HepG2 (cell line): ENCODE data around the gene CYP2W1. TPM values are rescaled to one million over a fixed set of nuclear protein-coding genes. Genes with fewer than 3 reads are reported as not detected.

Experiments used
- BCL6 ChIP-seq: IDR thresholded peaks from 2 replicates; pipeline ENCODE4 v1.6.1; 2016; ENCODE audit warnings: missing genetic modification reagents, missing compliant biosample characterization
- CEBPG ChIP-seq: IDR thresholded peaks from 2 replicates; pipeline ENCODE4 v1.6.1; 2016
- EEA1 ChIP-seq: sonication (generic); formaldehyde crosslinking; IDR thresholded peaks from 2 replicates; pipeline ENCODE4 v1.5.1; 2020; ENCODE audit warnings: mild to moderate bottlenecking, missing genetic modification reagents, borderline replicate concordance
- STAG1 ChIP-seq: sonication (generic); formaldehyde crosslinking; IDR thresholded peaks from 2 replicates; pipeline ENCODE4 v1.4.0; 2020; ENCODE audit warnings: missing genetic modification reagents
- ZNF230 ChIP-seq: sonication (generic); formaldehyde crosslinking; IDR thresholded peaks from 2 replicates; pipeline ENCODE4 v1.4.0; 2020; ENCODE audit warnings: mild to moderate bottlenecking, missing genetic modification reagents
- ZNF605 ChIP-seq: sonication (generic); formaldehyde crosslinking; IDR thresholded peaks from 2 replicates; pipeline ENCODE4 v1.8.0; 2022; ENCODE audit warnings: mild to moderate bottlenecking, missing genetic modification reagents
- polyA plus RNA-seq, 8 experiments: library from polyadenylated mRNA; depleted of rRNA in 3 of 8; stranded (reverse) in 7 of 8; unstranded in 1 of 8; fragments of >200 nt; fragmentation: Illumina TruSeq in 4 of 8; extraction: Trizol in 4 of 8; gene quantifications; 2 replicates each; pipeline versions ENCODE4 v1.2.1 to v1.2.3, GENCODE V29; 2011 to 2016; ENCODE audit warnings: low read depth in 4 of 8, missing spikeins in 1 of 8, mixed read lengths in 1 of 8; ENCODE audit not compliant: insufficient read depth in 1 of 8
- total RNA-seq, 5 experiments: library from RNA; depleted of rRNA; stranded (reverse); fragments of >200 nt; fragmentation: Illumina TruSeq; extraction: Trizol; gene quantifications; 2 replicates each; pipeline ENCODE4 v1.2.3, GENCODE V29; 2016; ENCODE audit warnings: low read depth in 1 of 5
- TF ChIP-seq, protein P1 (sequence below): sonication (generic); formaldehyde crosslinking; conservative IDR thresholded peaks from 2 replicates; pipeline ENCODE4 v1.8.1; 2023; ENCODE audit warnings: missing genetic modification reagents
- TF ChIP-seq, protein P2 (sequence below): IDR thresholded peaks from 2 replicates; pipeline ENCODE4 v1.6.1; 2016; ENCODE audit warnings: missing compliant biosample characterization, missing genetic modification reagents, borderline replicate concordance
- TF ChIP-seq, protein P3 (sequence below): sonication (generic); formaldehyde crosslinking; IDR thresholded peaks from 2 replicates; pipeline ENCODE4 v1.4.0; 2020; ENCODE audit warnings: missing genetic modification reagents, borderline replicate concordance
- TF ChIP-seq, protein P4 (sequence below): sonication (generic); formaldehyde crosslinking; IDR thresholded peaks from 2 replicates; pipeline ENCODE4 v1.5.0; 2020; ENCODE audit warnings: missing genetic modification reagents
- TF ChIP-seq, protein P5 (sequence below): conservative IDR thresholded peaks from 2 replicates; pipeline ENCODE4 v1.6.1; 2018; ENCODE audit warnings: missing genetic modification reagents
- TF ChIP-seq, protein P6 (sequence below): sonication (generic); formaldehyde crosslinking; IDR thresholded peaks from 2 replicates; pipeline ENCODE4 v1.4.0; 2020; ENCODE audit warnings: low read depth, mild to moderate bottlenecking, missing genetic modification reagents
- TF ChIP-seq, protein P7 (sequence below): sonication (generic); formaldehyde crosslinking; IDR thresholded peaks from 2 replicates; pipeline ENCODE4 v1.9.0; 2021; ENCODE audit warnings: missing genetic modification reagents, borderline replicate concordance
- TF ChIP-seq, protein P8 (sequence below): sonication (generic); formaldehyde crosslinking; IDR thresholded peaks from 2 replicates; pipeline ENCODE4 v1.8.1; 2023; ENCODE audit warnings: missing genetic modification reagents, mild to moderate bottlenecking, borderline replicate concordance

Gene CYP2W1
- total and polyA plus RNA-seq, 2 of the 13 experiments (the other 11 are each of a cell fraction or from before 2014, with no cell fraction given), result 19.5 to 31.7 TPM

DNA sequence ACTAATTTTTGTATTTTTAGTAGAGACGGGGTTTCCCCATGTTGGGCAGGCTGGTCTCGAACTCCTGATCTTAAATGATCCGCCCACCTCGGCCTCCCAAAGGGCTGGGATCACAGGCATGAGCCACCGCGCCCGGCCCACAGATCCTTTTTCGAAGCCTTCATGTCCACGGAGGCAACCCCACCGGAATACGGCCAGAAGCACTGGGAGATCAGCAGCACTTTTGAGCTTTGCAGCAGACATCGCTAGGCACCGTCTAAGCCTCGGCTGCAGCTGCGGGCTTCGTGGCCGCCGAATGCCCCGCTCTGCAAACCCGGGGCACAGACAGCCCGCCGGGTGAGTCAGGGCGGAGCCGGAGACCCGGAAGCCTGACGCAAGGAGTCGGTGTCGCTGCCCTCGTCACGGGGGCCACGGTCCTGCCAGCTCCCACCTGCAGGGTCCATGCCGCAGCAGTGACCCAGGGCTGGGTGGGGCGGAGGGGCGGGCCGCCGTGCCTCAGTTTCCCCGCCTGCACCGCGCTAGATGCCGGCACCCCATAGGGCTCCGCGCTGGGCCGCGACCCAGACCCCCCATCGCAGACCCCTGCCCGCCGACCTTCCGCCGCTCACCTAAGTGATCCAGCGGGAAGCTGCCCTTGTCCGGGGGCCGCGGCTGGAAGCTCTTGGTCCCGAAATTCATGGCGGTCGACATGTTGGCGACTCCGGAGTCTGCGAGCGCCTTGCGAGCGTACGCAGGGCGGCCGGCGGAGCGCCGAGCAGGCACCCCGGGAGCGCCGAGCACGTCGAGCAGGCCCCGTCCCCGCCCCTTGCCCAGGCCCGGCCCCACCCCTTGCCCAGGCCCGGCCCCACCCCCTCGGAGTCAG lies 7.9 kb upstream of the CYP2W1 start, which contains the start of gene COX19 (continued):
- peak; percentile 42; the same call in 1 of the 2 replicates for TF ChIP-seq ZNF605
- TF ChIP-seq, protein P1, sequence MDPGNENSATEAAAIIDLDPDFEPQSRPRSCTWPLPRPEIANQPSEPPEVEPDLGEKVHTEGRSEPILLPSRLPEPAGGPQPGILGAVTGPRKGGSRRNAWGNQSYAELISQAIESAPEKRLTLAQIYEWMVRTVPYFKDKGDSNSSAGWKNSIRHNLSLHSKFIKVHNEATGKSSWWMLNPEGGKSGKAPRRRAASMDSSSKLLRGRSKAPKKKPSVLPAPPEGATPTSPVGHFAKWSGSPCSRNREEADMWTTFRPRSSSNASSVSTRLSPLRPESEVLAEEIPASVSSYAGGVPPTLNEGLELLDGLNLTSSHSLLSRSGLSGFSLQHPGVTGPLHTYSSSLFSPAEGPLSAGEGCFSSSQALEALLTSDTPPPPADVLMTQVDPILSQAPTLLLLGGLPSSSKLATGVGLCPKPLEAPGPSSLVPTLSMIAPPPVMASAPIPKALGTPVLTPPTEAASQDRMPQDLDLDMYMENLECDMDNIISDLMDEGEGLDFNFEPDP, result 0 out of 2 replicates have a peak, but pooled peaks have one; percentile 94
- TF ChIP-seq CEBPG, result peak; percentile 54
- TF ChIP-seq ZNF230, result peak; percentile 79; the same call in 1 of the 2 replicates
- TF ChIP-seq, protein P2, sequence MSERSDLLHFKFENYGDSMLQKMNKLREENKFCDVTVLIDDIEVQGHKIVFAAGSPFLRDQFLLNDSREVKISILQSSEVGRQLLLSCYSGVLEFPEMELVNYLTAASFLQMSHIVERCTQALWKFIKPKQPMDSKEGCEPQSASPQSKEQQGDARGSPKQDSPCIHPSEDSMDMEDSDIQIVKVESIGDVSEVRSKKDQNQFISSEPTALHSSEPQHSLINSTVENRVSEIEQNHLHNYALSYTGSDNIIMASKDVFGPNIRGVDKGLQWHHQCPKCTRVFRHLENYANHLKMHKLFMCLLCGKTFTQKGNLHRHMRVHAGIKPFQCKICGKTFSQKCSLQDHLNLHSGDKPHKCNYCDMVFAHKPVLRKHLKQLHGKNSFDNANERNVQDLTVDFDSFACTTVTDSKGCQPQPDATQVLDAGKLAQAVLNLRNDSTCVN (CRISPR knock-in tag), result 0 out of 2 replicates have a peak, but pooled peaks have one; percentile 13
- TF ChIP-seq, protein P3, sequence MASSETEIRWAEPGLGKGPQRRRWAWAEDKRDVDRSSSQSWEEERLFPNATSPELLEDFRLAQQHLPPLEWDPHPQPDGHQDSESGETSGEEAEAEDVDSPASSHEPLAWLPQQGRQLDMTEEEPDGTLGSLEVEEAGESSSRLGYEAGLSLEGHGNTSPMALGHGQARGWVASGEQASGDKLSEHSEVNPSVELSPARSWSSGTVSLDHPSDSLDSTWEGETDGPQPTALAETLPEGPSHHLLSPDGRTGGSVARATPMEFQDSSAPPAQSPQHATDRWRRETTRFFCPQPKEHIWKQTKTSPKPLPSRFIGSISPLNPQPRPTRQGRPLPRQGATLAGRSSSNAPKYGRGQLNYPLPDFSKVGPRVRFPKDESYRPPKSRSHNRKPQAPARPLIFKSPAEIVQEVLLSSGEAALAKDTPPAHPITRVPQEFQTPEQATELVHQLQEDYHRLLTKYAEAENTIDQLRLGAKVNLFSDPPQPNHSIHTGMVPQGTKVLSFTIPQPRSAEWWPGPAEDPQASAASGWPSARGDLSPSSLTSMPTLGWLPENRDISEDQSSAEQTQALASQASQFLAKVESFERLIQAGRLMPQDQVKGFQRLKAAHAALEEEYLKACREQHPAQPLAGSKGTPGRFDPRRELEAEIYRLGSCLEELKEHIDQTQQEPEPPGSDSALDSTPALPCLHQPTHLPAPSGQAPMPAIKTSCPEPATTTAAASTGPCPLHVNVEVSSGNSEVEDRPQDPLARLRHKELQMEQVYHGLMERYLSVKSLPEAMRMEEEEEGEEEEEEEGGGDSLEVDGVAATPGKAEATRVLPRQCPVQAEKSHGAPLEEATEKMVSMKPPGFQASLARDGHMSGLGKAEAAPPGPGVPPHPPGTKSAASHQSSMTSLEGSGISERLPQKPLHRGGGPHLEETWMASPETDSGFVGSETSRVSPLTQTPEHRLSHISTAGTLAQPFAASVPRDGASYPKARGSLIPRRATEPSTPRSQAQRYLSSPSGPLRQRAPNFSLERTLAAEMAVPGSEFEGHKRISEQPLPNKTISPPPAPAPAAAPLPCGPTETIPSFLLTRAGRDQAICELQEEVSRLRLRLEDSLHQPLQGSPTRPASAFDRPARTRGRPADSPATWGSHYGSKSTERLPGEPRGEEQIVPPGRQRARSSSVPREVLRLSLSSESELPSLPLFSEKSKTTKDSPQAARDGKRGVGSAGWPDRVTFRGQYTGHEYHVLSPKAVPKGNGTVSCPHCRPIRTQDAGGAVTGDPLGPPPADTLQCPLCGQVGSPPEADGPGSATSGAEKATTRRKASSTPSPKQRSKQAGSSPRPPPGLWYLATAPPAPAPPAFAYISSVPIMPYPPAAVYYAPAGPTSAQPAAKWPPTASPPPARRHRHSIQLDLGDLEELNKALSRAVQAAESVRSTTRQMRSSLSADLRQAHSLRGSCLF (CRISPR knock-in tag), result no peak
- peak; percentile 41 for TF ChIP-seq EEA1 (CRISPR knock-in tag)
- TF ChIP-seq, protein P4, sequence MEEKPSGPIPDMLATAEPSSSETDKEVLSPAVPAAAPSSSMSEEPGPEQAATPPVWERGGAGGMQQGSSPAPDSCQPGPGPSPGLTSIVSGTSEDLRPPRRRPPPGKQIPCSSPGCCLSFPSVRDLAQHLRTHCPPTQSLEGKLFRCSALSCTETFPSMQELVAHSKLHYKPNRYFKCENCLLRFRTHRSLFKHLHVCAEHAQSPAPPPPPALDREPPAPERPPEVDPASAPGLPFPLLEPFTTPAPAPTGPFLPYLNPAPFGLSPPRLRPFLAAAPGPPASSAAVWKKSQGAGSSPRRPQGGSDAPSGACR (CRISPR knock-in tag), result no peak
- TF ChIP-seq, protein P5, sequence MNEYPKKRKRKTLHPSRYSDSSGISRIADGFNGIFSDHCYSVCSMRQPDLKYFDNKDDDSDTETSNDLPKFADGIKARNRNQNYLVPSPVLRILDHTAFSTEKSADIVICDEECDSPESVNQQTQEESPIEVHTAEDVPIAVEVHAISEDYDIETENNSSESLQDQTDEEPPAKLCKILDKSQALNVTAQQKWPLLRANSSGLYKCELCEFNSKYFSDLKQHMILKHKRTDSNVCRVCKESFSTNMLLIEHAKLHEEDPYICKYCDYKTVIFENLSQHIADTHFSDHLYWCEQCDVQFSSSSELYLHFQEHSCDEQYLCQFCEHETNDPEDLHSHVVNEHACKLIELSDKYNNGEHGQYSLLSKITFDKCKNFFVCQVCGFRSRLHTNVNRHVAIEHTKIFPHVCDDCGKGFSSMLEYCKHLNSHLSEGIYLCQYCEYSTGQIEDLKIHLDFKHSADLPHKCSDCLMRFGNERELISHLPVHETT (CRISPR knock-in tag), result peak; percentile 64
- TF ChIP-seq STAG1 (CRISPR knock-in tag), result no peak
- TF ChIP-seq BCL6, result peak; percentile 16; the same call in 1 of the 2 replicates
- TF ChIP-seq, protein P6, sequence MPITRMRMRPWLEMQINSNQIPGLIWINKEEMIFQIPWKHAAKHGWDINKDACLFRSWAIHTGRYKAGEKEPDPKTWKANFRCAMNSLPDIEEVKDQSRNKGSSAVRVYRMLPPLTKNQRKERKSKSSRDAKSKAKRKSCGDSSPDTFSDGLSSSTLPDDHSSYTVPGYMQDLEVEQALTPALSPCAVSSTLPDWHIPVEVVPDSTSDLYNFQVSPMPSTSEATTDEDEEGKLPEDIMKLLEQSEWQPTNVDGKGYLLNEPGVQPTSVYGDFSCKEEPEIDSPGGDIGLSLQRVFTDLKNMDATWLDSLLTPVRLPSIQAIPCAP, result 0 out of 2 replicates have a peak, but pooled peaks have one; percentile 62
- TF ChIP-seq, protein P7, sequence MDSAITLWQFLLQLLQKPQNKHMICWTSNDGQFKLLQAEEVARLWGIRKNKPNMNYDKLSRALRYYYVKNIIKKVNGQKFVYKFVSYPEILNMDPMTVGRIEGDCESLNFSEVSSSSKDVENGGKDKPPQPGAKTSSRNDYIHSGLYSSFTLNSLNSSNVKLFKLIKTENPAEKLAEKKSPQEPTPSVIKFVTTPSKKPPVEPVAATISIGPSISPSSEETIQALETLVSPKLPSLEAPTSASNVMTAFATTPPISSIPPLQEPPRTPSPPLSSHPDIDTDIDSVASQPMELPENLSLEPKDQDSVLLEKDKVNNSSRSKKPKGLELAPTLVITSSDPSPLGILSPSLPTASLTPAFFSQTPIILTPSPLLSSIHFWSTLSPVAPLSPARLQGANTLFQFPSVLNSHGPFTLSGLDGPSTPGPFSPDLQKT (CRISPR knock-in tag), result 0 out of 2 replicates have a peak, but pooled peaks have one; percentile 45
- TF ChIP-seq, protein P8, sequence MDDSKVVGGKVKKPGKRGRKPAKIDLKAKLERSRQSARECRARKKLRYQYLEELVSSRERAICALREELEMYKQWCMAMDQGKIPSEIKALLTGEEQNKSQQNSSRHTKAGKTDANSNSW (CRISPR knock-in tag), result peak; percentile 49; the same call in 1 of the 2 replicates
